HG03175 (cell line): Measurements from ENCODE around the gene C14orf132.
"Not testable (repeated sequence)": the region's sequence is repeated elsewhere in the genome, so short reads cannot be mapped to it uniquely, and the experiment has no call there.

ENCODE experiments used
- ATAC-seq: cut with Tn5 transposase; IDR thresholded peaks from one replicate; pipeline ENCODE4 v1.9.1; 2021; ENCODE audit warnings: mild to moderate bottlenecking, moderate library complexity; ENCODE audit not compliant: unreplicated experiment

Gene C14orf132

DNA sequence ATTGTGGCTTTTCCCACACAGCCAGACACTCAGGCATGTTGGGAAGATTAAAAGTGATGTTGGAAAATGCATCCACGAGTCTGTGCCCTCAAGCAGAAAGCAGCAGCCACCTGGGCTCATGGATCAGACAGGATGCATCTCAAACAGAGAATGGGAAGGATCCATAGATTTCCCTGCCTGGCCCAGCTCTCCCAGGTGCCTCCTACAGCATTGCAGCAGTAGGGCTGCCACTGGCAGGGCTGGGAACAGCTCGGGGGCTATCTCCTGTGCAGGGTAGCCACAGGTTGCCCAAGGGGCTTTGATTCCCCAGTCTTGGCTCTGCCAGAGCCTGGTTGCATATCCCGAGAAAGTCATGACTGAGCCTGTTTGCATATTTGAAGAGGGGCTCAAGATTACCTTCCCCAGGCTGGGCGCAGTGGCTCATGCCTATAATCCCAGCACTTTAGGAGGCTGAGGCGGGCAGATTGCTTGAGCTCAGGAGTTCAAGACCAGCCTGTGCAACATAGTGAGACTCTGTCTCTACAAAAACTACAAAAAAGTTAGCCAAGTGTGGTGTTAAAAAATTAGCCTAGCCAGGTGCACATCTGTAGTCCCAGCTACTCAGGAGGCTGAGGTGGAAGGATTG, 19.5 kb downstream of the C14orf132 start:
- ATAC-seq = no peak

- ATAC-seq = no peak
Observed at GRCh38 chr14:96059519-96060135, 20.5 kb downstream of the C14orf132 start.

DNA sequence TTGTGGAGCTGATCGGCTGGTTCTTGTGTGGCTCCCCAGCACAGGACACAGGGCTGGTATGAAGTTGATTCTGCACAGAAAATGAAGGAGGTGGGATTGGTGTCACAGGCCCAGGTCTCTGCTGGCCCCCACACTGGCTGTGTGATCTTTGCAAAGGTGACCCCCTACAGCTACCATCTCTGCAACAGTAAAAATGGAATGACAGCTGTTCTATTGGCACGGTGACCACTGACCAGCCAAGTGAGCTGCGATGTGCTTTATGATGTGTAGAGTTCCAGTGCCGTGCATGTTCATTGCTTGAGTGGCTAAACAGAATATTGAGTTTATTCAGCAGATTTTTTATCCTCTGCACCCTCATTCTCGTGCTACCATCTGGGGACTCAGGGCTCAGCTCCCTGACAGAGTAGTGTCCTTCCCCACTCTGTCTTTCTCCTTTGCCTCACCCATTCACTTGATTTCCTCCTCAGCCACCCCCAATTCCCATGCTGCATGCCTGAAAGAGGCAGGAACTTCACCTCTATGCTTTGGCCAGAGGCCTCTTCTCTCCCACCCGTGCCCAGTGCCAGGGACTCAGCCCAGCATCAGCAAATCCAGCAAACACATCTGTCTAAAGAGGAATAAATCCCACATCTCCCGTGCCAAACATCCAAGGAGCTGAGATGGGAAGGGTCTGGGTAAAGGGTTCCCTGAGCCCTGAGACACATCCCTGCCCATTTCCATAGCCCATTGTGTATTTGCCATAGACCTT, 21.2 kb downstream of the C14orf132 start:
- no peak for ATAC-seq

- ATAC-seq = no peak
Observed at GRCh38 chr14:96062010-96062409, 22.8 kb downstream of the C14orf132 start.

DNA sequence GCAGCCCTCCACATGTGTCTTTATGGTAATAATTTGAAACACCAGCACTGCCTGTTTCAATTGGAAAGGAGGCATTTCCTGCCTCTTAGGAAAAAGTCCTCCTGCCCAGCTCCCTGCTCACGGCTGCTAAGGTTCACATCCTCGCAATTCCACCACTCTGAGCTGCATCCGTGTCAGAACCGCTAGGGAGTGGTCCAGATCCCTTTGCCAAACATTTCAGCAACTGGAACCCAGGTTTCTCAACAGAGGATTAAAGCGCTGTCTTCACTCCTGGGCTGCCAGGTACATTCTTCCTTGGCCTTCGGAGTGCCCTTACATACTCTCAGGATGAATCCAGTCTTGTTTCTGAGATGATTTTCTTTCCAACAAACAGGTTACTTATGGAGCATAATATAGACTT, 23.3 kb downstream of the C14orf132 start:
- no peak for ATAC-seq

DNA sequence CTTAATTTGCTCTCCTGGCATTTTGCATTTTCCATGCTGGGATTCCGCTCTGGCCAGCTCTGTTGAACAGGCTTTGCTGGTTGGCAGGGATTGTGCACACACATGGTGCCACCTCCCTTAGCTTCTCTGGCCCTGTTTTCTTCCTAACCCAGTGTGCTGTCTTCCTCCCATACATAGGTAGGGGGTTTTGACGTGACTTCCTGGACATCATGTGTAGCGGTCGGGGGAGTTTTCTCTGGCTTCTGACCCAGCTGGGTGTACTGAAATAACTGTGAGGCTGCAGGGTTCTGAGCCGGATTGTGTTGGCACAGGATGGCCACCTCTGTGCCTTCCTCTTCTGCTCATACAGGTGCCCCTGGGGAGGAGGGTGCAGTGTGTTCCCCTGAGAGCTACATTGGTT, 25.7 kb downstream of the C14orf132 start:
- no peak for ATAC-seq

- no peak for ATAC-seq
Observed at GRCh38 chr14:96065661-96066459, 26.7 kb downstream of the C14orf132 start.

- no peak for ATAC-seq
Observed at GRCh38 chr14:96066976-96067375, 27.8 kb downstream of the C14orf132 start.

GRCh38 chr14:96067985-96068930, 29.1 kb downstream of the C14orf132 start:
- no peak for ATAC-seq

GRCh38 chr14:96069421-96069820, 30.3 kb downstream of the C14orf132 start:
- ATAC-seq = no peak

DNA sequence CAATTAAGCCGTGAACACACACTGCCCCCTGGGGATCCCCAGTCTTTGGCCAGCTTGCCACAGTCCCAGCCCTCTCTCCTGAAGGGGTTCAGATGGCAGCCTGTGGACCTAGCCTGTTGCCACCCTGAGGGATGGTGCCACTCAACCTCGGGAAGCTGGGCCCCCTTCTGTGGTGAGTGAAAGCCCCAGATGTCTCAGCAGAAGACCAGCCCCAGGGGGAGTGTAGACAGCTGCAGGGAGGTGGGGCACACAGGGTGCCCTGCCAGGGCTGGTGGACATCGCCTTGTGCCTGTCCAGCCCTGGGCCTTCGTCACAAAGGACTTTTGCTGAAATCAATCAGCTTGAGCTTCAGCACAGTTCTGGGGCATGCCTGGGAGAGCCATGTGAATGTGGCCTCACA, 32.4 kb downstream of the C14orf132 start:
- no peak for ATAC-seq

GRCh38 chr14:96072076-96072475, 32.9 kb downstream of the C14orf132 start:
- no peak for ATAC-seq

DNA sequence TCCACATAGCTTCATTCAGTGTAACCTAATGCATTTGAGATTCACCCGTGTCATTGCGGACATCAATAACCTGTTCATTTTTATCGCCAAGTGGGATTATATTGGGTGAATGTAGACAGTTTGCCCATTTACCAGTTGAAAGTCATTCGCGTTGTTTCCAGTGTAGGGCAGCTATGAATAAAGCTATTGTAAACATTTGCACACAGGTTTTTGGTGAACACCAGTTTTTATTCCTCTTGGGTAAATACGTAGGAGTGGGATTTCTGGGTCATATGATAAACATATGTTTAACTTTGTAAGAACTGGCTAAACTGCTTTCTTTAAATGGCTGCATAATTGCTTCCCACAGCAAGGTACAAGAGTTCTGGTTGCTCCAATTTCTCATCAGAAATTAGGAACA, 33.6 kb downstream of the C14orf132 start:
- ATAC-seq = no peak

GRCh38 chr14:96073260-96074039, 34.3 kb downstream of the C14orf132 start:
- ATAC-seq = not testable (repeated sequence)

DNA sequence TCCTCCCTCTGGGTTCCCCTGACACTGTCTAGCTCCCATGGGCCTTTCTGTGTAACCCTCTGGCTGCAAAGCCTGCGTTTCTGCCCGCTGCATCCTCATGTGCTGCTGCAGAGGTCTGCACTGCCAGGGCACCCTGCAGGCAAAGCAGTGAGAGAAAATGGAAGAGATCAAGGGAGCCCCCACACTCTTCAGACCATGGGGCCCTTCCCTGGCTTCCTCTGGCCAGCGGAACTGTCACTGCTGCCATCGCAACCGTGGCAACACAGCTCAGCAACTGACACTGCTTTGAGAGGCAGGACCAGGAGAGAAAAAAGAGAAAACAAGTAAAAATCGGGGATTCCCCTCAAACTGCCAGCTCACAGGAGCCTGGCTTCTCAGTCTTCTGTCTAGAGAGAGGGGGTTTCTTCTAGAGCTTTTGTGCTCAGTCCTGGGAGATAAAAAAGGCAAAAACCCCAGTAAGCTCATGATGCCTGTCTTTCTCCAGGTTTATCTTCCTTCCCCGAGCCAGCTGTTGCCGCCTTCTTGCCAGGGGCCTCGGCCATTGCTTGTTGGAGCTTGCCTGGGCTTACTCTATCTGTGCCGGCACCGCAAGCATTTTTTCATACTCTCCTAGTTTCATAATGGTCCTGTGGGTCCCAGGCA, 38.9 kb downstream of the C14orf132 start:
- ATAC-seq = no peak

GRCh38 chr14:96078625-96079016, 39.5 kb downstream of the C14orf132 start:
- ATAC-seq = no peak

GRCh38 chr14:96079066-96079465, 39.9 kb downstream of the C14orf132 start:
- no peak for ATAC-seq

GRCh38 chr14:96080571-96080970, 41.4 kb downstream of the C14orf132 start:
- no peak for ATAC-seq

DNA sequence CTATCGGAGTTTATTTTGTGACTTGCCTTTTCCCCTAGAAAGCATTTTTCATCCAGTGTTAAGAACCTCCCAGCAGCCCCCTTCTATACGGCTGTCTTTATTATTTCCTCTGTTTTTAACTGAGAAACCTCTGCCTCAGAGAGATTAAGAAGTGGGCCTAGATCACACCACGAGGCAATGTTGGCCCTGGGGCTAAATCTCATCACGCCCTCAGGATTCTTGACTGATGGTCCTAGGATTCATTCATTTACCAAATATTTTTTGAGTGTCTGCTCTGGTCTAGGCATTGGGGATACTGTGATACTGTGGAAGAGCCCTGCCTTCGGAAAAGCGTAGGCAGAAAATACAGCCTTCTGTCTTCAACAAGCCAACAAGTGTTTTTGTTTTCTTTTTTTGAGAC, 42.1 kb downstream of the C14orf132 start:
- no peak for ATAC-seq
